Transverse colon (tissue), 4 donors: ENCODE results near the gene TBL1X. TPM values are rescaled to one million over a fixed set of nuclear protein-coding genes. Genes with fewer than 3 reads are reported as not detected.

Experiments
- DNase-seq: peaks from one replicate; pipeline ENCODE4 v3.0.0-alpha.2; 2019
- H3K27ac ChIP-seq, 4 donors: fragments of 200-600 bp; sonication (generic); 2 replicates each; pipeline ENCODE4 v1.5.1; 2016 to 2018; ENCODE audit warnings: inconsistent platforms in 4 of 4
- H3K27me3 ChIP-seq: fragments of 200-600 bp; sonication (generic); 2 replicates; pipeline ENCODE4 v1.5.1; 2017; ENCODE audit warnings: inconsistent platforms
- H3K36me3 ChIP-seq, 4 donors: fragments of 200-600 bp; sonication (generic); 2 replicates each; pipeline ENCODE4 v1.5.1; 2017 to 2019; ENCODE audit warnings: inconsistent platforms in 4 of 4
- H3K4me1 ChIP-seq, 4 donors: fragments of 200-600 bp; sonication (generic); 2 replicates each; pipeline ENCODE4 v1.5.1; 2017 to 2020; ENCODE audit warnings: inconsistent platforms in 4 of 4
- H3K4me3 ChIP-seq, 4 donors: fragments of 200-600 bp; sonication (generic); 1 replicate in 1 of 4; 2 replicates in 3 of 4; pipeline versions ENCODE4 v1.5.1 to v1.6.1; 2017 to 2019; ENCODE audit warnings: inconsistent platforms in 4 of 4
- H3K9me3 ChIP-seq, 2 donors: fragments of 200-600 bp; sonication (generic); 2 replicates each; pipeline ENCODE4 v1.5.1; 2017 to 2019; ENCODE audit warnings: inconsistent platforms in 2 of 2
- CTCF ChIP-seq, 5 experiments: fragments of 200-600 bp in 3 of 5; fragments of 450-650 bp in 2 of 5; sonication (generic) in 3 of 5; IDR thresholded peaks; 1 replicate in 2 of 5; 2 replicates in 3 of 5; pipeline ENCODE4 v1.5.1; 2016 to 2017; ENCODE audit warnings: antibody characterized with exemption in 5 of 5, inconsistent platforms in 3 of 5, mild to moderate bottlenecking in 2 of 5, moderate library complexity in 1 of 5
- EP300 ChIP-seq: sonication (generic); formaldehyde crosslinking; IDR thresholded peaks from one replicate; pipeline ENCODE4 v1.6.1; 2017; ENCODE audit warnings: antibody characterized with exemption, low read depth
- POLR2A ChIP-seq: fragments of 450-650 bp; IDR thresholded peaks from one replicate; pipeline ENCODE4 v1.6.1; 2016; ENCODE audit warnings: antibody characterized with exemption, mild to moderate bottlenecking, moderate library complexity
- POLR2AphosphoS5 ChIP-seq, 3 donors: sonication (generic); formaldehyde crosslinking; IDR thresholded peaks; one replicate each; pipeline ENCODE4 v1.6.1; 2016; ENCODE audit warnings: antibody characterized with exemption in 3 of 3
- WGBS, 2 donors: methylation state at CpG; one replicate each; pipeline ENCODE4 v1.1.5; 2018; ENCODE audit warnings: low coverage in 1 of 2; 5-methylcytosine and 5-hydroxymethylcytosine counted together
- in situ Hi-C, 4 donors: fragments of 200-750 bp; cut with MboI; loops; one replicate each; pipeline versions ENCODE4 v1.15.0 to v1.15.1; 2017; ENCODE audit warnings: low sequenced_read_pairs in 3 of 4, low pct_ligation_motif_present in 1 of 4, low pct_unique_long_range_greater_than_20kb in 1 of 4
- intact Hi-C: fragments of 100-400 bp; cut with DNase I; formaldehyde crosslinking; loops from one replicate; pipeline ENCODE4 v1.15.1; 2023; ENCODE audit warnings: low total_unique reads
- total RNA-seq, 4 donors: library from RNA; depleted of rRNA; stranded (reverse); fragments of >200 nt; gene quantifications; one replicate each; pipeline ENCODE4 v1.1.0, GENCODE V29; 2016

Gene TBL1X
- total RNA-seq, 4 donors from 2014 or later, result 3.4 to 16.8 (median 13.0) TPM

DNA sequence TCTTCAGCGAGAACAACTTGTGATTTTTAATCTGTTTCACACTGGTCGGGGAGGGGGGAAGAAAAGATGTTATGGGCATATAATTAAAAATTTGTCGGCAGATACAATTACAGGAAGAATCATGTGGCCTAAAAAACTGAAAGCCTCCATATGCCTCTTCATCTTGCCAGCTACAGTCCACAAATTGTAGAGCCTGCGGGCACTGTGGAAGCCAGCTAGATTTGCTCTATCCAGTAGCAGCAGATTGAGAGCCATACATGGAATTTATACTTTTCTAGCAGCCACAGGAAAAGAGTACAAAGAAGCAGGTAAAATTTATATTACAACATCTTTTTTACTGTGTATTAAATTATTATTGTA is 147.3 kb downstream of the TBL1X start:
- DNase-seq, result no peak
- TF ChIP-seq POLR2AphosphoS5 (IDR thresholded peaks at IDR 0.05), result no peak
- TF ChIP-seq EP300, result no peak
- TF ChIP-seq POLR2A, result no peak
- no peak for TF ChIP-seq CTCF (IDR thresholded peaks at IDR 0.05)
- intact Hi-C loops (no loop called here), in situ Hi-C loops (no loop called here)
- WGBS, 2 donors, result 90 to 100% methylated on average over 2 to 4 of the region's 4 CpGs
- H3K36me3 ChIP-seq, result no peaks in the 10 kb centered on the region
- no peak overlapping the region for H3K27ac ChIP-seq
- no peaks in the 10 kb centered on the region for H3K27me3 ChIP-seq
- H3K4me3 ChIP-seq, result no peak overlapping the region
- no peaks in the 10 kb centered on the region for H3K4me1 ChIP-seq
- H3K9me3 ChIP-seq, result no peaks in the 10 kb centered on the region

DNA sequence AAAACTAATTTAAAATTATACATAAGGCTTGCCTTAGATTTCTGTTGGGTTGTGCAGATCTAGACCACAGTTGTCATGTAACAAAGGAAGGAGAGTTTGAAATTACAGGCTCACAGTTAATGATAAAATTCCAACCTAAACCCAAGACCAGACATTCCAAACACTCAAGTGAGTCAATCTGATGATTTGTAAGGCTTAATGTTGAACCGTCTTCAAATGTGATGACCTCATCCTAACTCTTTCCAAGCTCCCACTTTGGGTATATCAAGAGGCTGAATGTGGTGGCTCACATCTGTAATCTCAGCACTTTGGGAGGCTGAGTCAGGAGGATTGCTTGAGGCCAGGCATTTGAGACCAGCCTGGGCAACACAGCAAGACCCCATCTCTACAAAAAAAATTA is 149.2 kb downstream of the TBL1X start:
- intact Hi-C loops, result no loop called here
- H3K36me3 ChIP-seq, result no peaks in the 10 kb centered on the region

DNA sequence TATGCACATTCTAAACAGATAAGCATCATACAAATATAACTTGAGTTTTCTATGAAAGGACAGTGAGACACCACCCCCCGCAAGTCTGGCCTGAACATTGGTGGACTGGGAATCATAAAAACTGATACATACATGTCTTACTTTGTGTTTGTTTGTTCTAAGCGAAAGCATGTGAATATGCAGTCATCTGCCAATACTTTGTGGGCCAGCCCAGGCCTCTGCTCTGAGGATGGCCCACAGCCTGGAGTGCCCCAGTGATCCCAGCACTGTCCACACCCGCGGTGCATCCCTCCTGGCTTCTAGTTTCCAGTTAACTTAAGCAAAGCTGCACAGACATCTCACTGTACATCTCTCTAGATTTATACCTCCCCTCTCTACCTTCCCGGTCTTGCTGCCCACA is 154.3 kb downstream of the TBL1X start:
- TF ChIP-seq POLR2AphosphoS5 (IDR thresholded peaks at IDR 0.05) (no peak), POLR2A (no peak), EP300 (no peak), CTCF (IDR thresholded peaks at IDR 0.05) (no peak)
- DNase-seq, result no peak
- intact Hi-C loops, result no loop called here
- no peaks in the 10 kb centered on the region for H3K27me3 ChIP-seq
- no peak overlapping the region for H3K27ac ChIP-seq
- no peaks in the 10 kb centered on the region for H3K36me3 ChIP-seq
- H3K9me3 ChIP-seq, result no peaks in the 10 kb centered on the region
- no peaks in the 10 kb centered on the region for H3K4me1 ChIP-seq
- no peak overlapping the region for H3K4me3 ChIP-seq
- 90% methylated on average over 5 of the region's 5 CpGs; no CpG with 5 or more reads in 1 of the 2 donors for WGBS, 2 donors
- in situ Hi-C loops, result no loop called here

More for the DNA sequence above, 149.2 kb downstream of the TBL1X start:
- Histone ChIP-seq H3K27ac (no peak overlapping the region), H3K4me3 (no peak overlapping the region), H3K4me1 (no peaks in the 10 kb centered on the region), H3K9me3 (no peaks in the 10 kb centered on the region), H3K27me3 (no peaks in the 10 kb centered on the region)
- in situ Hi-C loops, result no loop called here
- TF ChIP-seq EP300, result no peak
- TF ChIP-seq POLR2AphosphoS5 (IDR thresholded peaks at IDR 0.05), result no peak
- no peak for TF ChIP-seq POLR2A
- no peak for TF ChIP-seq CTCF (IDR thresholded peaks at IDR 0.05)
- WGBS, 2 donors, result 0 to 85% methylated on average over 1 of the region's 1 CpG
- no peak for DNase-seq

- intact Hi-C loops (no loop called here), in situ Hi-C loops (no loop called here)
- Histone ChIP-seq H3K4me1 (no peaks in the 10 kb centered on the region), H3K27me3 (no peaks in the 10 kb centered on the region), H3K27ac (no peak overlapping the region), H3K4me3 (no peak overlapping the region), H3K9me3 (no peaks in the 10 kb centered on the region), H3K36me3 (no peaks in the 10 kb centered on the region)
- no peak for DNase-seq
- WGBS, 2 donors, result 81% methylated on average over 12 of the region's 12 CpGs; no CpG with 5 or more reads in 1 of the 2 donors
- TF ChIP-seq POLR2AphosphoS5 (IDR thresholded peaks at IDR 0.05) (no peak), POLR2A (no peak), EP300 (no peak), CTCF (IDR thresholded peaks at IDR 0.05) (no peak)
Measured at GRCh38 chrX:9619581-9619980, 154.7 kb downstream of the TBL1X start.
